Upper lobe of right lung (tissue), 1 donor: ENCODE results near the gene BMP7. TPM values are rescaled to one million over a fixed set of nuclear protein-coding genes. Genes with fewer than 3 reads are reported as not detected.

Experiments
- ATAC-seq: fragments of 200-7000 bp; cut with Tn5 transposase; one replicate; pipeline ENCODE4 v1.9.1; 2020; ENCODE audit warnings: mild to moderate bottlenecking, moderate library complexity
- DNase-seq: peaks from one replicate; pipeline ENCODE4 v3.0.0-alpha.2; 2020
- H3K27ac ChIP-seq: fragments of 200-600 bp; one replicate; pipeline ENCODE4 v1.8.0; 2022
- H3K27me3 ChIP-seq: fragments of 200-600 bp; one replicate; pipeline ENCODE4 v1.8.0; 2022; ENCODE audit warnings: mild to moderate bottlenecking
- H3K36me3 ChIP-seq: fragments of 200-600 bp; one replicate; pipeline ENCODE4 v1.8.0; 2022
- H3K4me1 ChIP-seq: fragments of 200-600 bp; one replicate; pipeline ENCODE4 v1.8.0; 2022
- H3K4me3 ChIP-seq: fragments of 200-600 bp; one replicate; pipeline ENCODE4 v1.8.0; 2022; ENCODE audit warnings: mild to moderate bottlenecking
- H3K9me3 ChIP-seq: fragments of 200-600 bp; one replicate; pipeline ENCODE4 v1.8.0; 2022
- intact Hi-C: fragments of 100-400 bp; cut with DNase I; formaldehyde crosslinking; loops from one replicate; pipeline ENCODE4 v1.11.0; 2022
- total RNA-seq: library from RNA; stranded (reverse); fragmentation: NEBNext Ultra II Directional; extraction: Animal tissue kit (Norgen Biotek cat#: 25700); gene quantifications from one replicate; pipeline ENCODE4 v1.2.1, GENCODE V29; 2021
- TF ChIP-seq, protein P1 (sequence below): fragments of 200-600 bp; IDR thresholded peaks from one replicate; pipeline ENCODE4 v1.8.0; 2022; ENCODE audit warnings: antibody characterized with exemption
- donor health status: DM: no; HTN: yes; CAD: no; lungs with severe emphysema.

The BMP7 gene
- total RNA-seq, 1 donor from 2014 or later: 1.2 TPM

DNA sequence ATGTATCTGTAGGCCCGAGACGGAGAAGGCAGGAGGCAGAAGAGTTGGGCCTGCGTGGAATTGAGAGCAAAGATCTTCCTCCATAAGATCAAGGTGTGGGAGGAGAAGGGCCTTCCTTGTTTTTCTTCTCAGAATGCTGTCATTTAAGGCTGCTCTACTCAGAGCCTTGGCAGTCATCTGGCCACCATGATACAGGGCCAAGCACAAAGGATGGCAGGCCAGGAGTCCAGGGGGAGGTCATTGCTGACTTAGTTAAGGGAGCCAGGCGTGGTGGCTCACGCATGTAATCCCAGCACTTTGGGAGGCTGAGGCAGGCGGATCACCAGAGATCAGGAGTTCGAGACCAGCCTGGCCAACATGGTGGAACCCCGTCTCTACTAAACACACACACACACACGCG lies 137.1 kb downstream of the BMP7 start:
- intact Hi-C loops: no loop called here
- H3K9me3 ChIP-seq: no peaks in the 10 kb centered on the region
- no peak for DNase-seq
- ATAC-seq: no peak
- TF ChIP-seq, protein P1, sequence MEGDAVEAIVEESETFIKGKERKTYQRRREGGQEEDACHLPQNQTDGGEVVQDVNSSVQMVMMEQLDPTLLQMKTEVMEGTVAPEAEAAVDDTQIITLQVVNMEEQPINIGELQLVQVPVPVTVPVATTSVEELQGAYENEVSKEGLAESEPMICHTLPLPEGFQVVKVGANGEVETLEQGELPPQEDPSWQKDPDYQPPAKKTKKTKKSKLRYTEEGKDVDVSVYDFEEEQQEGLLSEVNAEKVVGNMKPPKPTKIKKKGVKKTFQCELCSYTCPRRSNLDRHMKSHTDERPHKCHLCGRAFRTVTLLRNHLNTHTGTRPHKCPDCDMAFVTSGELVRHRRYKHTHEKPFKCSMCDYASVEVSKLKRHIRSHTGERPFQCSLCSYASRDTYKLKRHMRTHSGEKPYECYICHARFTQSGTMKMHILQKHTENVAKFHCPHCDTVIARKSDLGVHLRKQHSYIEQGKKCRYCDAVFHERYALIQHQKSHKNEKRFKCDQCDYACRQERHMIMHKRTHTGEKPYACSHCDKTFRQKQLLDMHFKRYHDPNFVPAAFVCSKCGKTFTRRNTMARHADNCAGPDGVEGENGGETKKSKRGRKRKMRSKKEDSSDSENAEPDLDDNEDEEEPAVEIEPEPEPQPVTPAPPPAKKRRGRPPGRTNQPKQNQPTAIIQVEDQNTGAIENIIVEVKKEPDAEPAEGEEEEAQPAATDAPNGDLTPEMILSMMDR: no peak
- no peaks in the 10 kb centered on the region for H3K36me3 ChIP-seq
- no peak overlapping the region for H3K4me3 ChIP-seq
- H3K27ac ChIP-seq: no peak overlapping the region
- no peaks in the 10 kb centered on the region for H3K27me3 ChIP-seq
- no peaks in the 10 kb centered on the region for H3K4me1 ChIP-seq

DNA sequence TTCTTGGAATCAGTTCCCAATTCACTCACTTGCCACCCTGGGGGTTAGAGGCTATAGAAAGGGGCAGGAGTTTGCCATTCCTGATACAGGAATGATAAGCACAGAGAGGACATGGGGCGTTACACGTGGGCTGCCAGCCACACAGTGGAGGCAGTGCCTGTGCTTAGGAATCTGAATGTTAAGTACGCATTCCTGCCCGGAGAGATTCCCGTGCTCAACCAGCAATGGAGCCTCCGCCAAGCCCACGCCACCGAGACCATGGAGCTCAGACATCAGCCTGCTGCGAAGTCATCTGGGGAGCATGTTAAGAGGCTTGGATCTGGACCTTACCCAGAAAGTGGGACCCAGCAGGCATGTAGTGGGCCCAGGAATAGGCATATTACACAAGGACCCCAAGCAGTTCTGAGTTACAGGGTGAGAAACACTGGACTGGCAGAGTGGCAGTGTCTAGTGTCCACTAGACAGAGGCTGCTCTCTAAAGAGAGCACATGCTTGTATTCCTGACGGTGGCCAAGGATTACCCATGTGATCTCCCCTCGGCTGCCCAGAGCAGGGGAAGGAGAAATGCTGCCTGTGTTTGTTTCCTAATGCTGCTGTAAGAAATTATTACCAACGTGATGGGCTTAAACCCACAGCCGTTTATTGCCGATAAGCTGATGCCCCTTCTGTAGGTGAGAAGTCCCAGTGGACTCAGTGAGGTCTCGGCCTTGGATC lies 138.2 kb downstream of the BMP7 start:
- no peaks in the 10 kb centered on the region for H3K4me1 ChIP-seq
- ATAC-seq (no peak), DNase-seq (no peak)
- H3K27ac ChIP-seq: no peak overlapping the region
- intact Hi-C loops: no loop called here
- H3K27me3 ChIP-seq: no peaks in the 10 kb centered on the region
- no peak overlapping the region for H3K4me3 ChIP-seq
- no peaks in the 10 kb centered on the region for H3K36me3 ChIP-seq
- H3K9me3 ChIP-seq: no peaks in the 10 kb centered on the region
- TF ChIP-seq, protein P1: no peak

DNA sequence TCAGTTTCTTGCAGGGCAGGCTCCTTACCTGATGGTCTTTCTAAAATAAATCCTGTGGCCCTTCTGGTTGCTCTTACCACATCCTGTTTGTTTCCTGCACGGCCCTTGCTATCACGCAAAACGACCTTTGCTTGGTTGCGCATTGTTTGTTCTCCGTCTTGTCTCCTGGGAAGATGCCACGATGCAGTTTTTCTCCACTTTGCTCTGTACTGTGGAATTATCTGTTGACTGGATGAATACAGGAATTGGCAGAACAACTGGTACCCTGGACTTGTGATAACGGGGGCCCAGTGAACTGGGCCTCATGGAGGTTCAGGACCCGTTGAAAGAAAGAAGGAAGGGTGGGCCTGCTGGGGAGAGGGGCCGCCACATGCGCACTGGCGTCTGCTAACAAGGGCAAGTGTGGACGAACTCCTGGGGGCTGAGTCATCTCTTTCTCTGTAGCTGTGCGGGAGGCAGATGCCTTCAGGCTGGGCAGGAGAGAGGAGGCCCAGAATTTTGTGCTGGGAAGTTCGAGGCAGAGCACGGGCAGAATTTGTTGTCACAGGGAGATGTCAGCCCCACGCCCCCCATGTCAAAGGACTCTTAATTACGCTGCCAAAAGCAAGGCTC lies 139.9 kb downstream of the BMP7 start:
- no peaks in the 10 kb centered on the region for H3K27me3 ChIP-seq

DNA sequence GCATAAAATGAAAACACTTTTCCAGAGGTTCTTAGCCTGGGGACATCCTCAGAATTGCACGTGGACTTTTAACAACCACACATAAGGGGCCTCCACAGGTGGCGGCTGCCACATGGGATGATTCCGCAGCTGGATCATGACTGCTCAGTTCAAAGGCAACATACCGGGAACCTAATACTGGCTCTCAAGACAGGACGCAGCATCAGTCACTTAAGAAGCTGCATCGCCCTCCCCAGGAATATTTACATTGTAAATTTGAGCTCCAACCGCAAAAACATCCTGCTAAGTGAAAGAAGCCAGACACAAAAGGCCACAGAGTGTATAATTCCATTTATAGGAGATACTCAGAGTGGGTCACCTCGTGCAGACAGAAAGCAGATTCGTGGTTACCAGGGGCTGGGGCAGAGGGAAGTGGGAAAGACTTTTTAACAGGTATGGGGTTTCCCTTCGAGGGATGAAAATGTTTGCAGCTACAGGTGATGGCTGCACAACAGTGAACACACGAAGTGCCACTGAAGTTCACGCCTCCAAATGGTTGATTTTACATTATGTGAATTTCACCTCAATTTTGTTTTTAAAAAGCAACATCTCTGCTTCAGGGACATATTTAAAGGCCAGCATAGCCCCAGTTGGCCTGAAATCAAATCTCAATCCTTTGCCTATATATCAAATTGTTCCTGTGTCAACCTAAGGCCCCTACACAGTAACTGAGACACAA lies 141.5 kb downstream of the BMP7 start:
- no peak for DNase-seq
- intact Hi-C loops: no loop called here
- H3K9me3 ChIP-seq: no peaks in the 10 kb centered on the region
- no peak for ATAC-seq
- H3K36me3 ChIP-seq: no peaks in the 10 kb centered on the region
- TF ChIP-seq, protein P1: no peak
- no peak overlapping the region for H3K4me3 ChIP-seq
- H3K27me3 ChIP-seq: no peaks in the 10 kb centered on the region
- H3K27ac ChIP-seq: no peak overlapping the region
- no peaks in the 10 kb centered on the region for H3K4me1 ChIP-seq

More for the DNA sequence above, 139.9 kb downstream of the BMP7 start:
- Histone ChIP-seq H3K9me3 (no peaks in the 10 kb centered on the region), H3K27ac (no peak overlapping the region), H3K4me3 (no peak overlapping the region), H3K36me3 (no peaks in the 10 kb centered on the region), H3K4me1 (no peaks in the 10 kb centered on the region)
- TF ChIP-seq, protein P1: no peak
- intact Hi-C loops: no loop called here
- ATAC-seq (no peak), DNase-seq (peak; percentile 26)

DNA sequence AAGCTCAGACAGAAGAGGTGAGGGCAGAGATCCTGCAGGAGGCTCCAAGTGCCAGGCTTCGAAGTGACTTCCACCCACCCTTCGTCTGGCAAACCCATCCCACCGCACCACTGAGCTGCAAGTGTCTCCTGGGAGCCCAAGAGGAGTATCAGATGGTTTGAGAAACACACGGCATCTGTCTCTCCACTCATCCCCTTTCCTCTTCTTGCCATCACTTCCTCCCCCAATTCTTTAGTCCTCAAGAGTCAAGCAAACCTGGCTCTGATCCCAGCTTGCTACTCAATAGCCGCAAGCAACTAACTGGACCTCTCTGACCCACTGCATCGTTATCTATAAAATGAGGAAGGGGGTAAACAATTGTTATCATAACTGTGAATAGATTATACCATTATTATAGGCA lies 142.1 kb downstream of the BMP7 start:
- intact Hi-C loops: no loop called here
- ATAC-seq (no peak), DNase-seq (no peak)
- no peaks in the 10 kb centered on the region for H3K4me1 ChIP-seq
- H3K27ac ChIP-seq: no peak overlapping the region
- H3K36me3 ChIP-seq: no peaks in the 10 kb centered on the region
- H3K27me3 ChIP-seq: no peaks in the 10 kb centered on the region
- H3K9me3 ChIP-seq: no peaks in the 10 kb centered on the region
- TF ChIP-seq, protein P1: no peak
- no peak overlapping the region for H3K4me3 ChIP-seq
